ENCODE data around the gene E2F1.
"Not testable (repeated sequence)": the region's sequence is repeated elsewhere in the genome, so short reads cannot be mapped to it uniquely, and the experiment has no call there.

E2F1 gene

DNA sequence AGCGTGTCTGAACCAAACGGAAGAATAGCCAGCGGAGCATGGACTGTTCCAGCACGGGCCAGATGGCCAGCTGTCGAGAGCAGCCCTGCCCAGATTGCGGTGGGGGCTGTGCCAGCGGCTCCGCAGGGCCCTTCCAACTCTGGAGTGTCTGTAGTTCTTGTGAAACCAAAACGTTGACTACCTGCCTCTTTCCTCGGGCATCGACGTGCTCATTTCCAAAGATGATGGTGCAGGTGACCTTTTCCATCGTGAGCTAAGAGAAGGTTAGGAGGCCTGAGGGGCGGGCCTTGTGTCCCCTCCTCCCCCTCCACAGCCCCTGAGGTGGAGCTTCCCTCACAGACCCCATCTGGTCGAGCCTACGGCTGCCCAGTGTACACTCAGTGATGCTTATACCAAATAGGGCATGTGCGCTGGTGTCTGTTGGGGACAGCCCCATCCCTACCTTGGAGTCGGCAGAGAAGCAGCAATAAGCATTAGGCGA lies 36.9 kb downstream of the E2F1 start:
- peaks cover 20% of the 10 kb centered on the region for H3K36me3 ChIP-seq (ENCODE audit: insufficient read depth, low read length)
- peaks cover 9% of the 10 kb centered on the region; the same call in 1 of the 2 replicates for H4K20me1 ChIP-seq (ENCODE audit: insufficient read depth, low read length)
- DNase-seq (no peak), ATAC-seq (ENCODE audit: insufficient read depth, low read depth) (no peak)
- H3K27me3 ChIP-seq (ENCODE audit: insufficient read depth, low read length, poor library complexity), result no peaks in the 10 kb centered on the region
- H3K79me2 ChIP-seq (ENCODE audit: insufficient read depth, low read length), result no peaks in the 10 kb centered on the region
- no peak for TF ChIP-seq EZH2 (IDR thresholded peaks at IDR 0.05; ENCODE audit: borderline replicate concordance, low read depth, low read length, severe bottlenecking)
- TF ChIP-seq, protein P1, sequence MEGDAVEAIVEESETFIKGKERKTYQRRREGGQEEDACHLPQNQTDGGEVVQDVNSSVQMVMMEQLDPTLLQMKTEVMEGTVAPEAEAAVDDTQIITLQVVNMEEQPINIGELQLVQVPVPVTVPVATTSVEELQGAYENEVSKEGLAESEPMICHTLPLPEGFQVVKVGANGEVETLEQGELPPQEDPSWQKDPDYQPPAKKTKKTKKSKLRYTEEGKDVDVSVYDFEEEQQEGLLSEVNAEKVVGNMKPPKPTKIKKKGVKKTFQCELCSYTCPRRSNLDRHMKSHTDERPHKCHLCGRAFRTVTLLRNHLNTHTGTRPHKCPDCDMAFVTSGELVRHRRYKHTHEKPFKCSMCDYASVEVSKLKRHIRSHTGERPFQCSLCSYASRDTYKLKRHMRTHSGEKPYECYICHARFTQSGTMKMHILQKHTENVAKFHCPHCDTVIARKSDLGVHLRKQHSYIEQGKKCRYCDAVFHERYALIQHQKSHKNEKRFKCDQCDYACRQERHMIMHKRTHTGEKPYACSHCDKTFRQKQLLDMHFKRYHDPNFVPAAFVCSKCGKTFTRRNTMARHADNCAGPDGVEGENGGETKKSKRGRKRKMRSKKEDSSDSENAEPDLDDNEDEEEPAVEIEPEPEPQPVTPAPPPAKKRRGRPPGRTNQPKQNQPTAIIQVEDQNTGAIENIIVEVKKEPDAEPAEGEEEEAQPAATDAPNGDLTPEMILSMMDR (IDR thresholded peaks at IDR 0.05; ENCODE audit: borderline replicate concordance, extremely low read depth, low read length, poor library complexity, severe bottlenecking), result no peak
- no peaks in the 10 kb centered on the region for H3K4me1 ChIP-seq (ENCODE audit: insufficient read depth, low read length)
- H2AFZ ChIP-seq (ENCODE audit: low read depth, low read length), result no peak overlapping the region
- no peak overlapping the region for H3K4me2 ChIP-seq (ENCODE audit: insufficient read depth, low read length)
- no peak overlapping the region for H3K4me3 ChIP-seq (ENCODE audit: low read depth in 1 of 2, low read length in 2 of 2)
- no peak overlapping the region for H3K27ac ChIP-seq (ENCODE audit: low read length)
- no peaks in the 10 kb centered on the region for H3K9me3 ChIP-seq (ENCODE audit: insufficient read depth, low read length, severe bottlenecking)
- H3K9ac ChIP-seq (ENCODE audit: low read depth, low read length), result no peak overlapping the region

DNA sequence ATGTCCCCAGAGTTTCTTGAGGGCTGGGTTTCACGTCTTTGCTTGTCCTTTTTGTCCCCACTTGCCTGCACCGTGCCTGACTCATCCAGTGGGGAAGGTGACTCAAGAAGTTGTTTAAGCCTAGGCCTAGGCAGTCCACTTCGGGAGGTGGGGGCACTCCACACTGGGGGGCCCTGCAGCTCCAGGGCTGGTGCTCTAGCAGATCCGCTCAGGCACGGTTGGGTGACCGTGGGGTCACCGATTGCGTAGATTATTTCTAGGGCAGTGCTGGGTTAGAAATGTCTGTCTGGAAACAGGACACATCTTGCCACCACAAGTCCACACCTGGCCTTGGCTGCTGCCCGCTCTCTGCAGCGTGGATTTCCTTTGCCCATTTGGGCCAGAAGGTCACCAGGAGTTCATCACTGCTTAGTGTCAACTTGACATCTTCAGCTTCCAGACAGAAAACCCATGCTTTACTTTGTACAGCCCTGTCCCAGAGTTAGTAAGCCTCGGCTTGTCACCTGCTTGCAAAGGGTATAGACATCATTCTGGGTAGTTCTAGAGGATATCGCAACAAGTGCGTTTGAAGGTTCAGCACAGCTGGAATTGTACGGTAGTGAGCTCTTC lies 37.7 kb downstream of the E2F1 start:
- Histone ChIP-seq H3K4me2 (ENCODE audit: insufficient read depth, low read length) (no peak overlapping the region), H2AFZ (ENCODE audit: low read depth, low read length) (no peak overlapping the region), H3K4me1 (ENCODE audit: insufficient read depth, low read length) (no peaks in the 10 kb centered on the region), H3K9me3 (ENCODE audit: insufficient read depth, low read length, severe bottlenecking) (no peaks in the 10 kb centered on the region), H4K20me1 (ENCODE audit: insufficient read depth, low read length) (peaks cover 9% of the 10 kb centered on the region; the same call in 1 of the 2 replicates), H3K27ac (ENCODE audit: low read length) (no peak overlapping the region), H3K4me3 (ENCODE audit: low read depth in 1 of 2, low read length in 2 of 2) (no peak overlapping the region), H3K36me3 (ENCODE audit: insufficient read depth, low read length) (peaks cover 25% of the 10 kb centered on the region), H3K79me2 (ENCODE audit: insufficient read depth, low read length) (no peaks in the 10 kb centered on the region), H3K9ac (ENCODE audit: low read depth, low read length) (no peak overlapping the region), H3K27me3 (ENCODE audit: insufficient read depth, low read length, poor library complexity) (no peaks in the 10 kb centered on the region)
- ATAC-seq (ENCODE audit: insufficient read depth, low read depth) (no peak), DNase-seq (no peak)
- no peak for TF ChIP-seq EZH2 (IDR thresholded peaks at IDR 0.05; ENCODE audit: borderline replicate concordance, low read depth, low read length, severe bottlenecking)
- TF ChIP-seq, protein P1 (IDR thresholded peaks at IDR 0.05; ENCODE audit: borderline replicate concordance, extremely low read depth, low read length, poor library complexity, severe bottlenecking), result no peak

DNA sequence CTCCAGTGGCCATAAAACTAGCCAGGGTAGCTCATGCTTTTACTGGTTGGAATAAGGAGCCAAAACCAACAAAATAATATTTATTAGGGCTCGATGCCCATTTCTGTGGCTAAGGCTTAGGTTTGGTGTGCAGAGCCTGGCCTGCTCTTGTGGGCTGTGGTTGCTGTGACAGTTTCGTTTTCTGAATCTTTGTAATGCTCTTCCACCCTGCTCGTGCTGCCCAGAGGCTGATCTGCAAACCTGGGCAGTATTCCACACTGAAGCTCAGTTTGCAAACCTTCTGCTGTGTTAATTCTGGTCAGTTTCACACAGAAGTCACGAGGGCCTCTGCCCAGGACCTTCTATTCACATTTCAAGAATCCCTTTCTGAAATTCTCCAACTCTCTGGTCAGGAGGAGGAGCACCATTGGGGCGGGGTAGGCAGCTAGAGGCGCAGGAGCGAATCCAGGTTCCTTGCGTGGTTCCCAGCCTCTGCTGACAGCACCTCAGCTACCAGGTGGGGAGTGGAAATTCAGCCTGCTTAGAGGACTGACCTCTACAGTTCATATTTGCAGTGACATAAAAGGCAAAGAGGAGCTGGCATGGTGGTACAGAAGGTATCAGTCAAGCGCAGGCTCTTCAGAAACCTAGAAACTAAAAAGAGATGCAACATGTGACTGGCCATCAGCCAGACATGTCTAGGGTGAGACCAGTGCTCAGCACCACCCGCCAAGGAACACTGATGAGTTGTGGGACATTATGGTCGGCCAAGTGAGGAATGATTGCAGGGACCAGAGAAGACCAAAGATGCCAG lies 38.4 kb downstream of the E2F1 start:
- no peak overlapping the region for H3K4me2 ChIP-seq (ENCODE audit: insufficient read depth, low read length)
- H4K20me1 ChIP-seq (ENCODE audit: insufficient read depth, low read length), result peaks cover 9% of the 10 kb centered on the region; the same call in 1 of the 2 replicates
- ATAC-seq (ENCODE audit: insufficient read depth, low read depth), result no peak

DNA sequence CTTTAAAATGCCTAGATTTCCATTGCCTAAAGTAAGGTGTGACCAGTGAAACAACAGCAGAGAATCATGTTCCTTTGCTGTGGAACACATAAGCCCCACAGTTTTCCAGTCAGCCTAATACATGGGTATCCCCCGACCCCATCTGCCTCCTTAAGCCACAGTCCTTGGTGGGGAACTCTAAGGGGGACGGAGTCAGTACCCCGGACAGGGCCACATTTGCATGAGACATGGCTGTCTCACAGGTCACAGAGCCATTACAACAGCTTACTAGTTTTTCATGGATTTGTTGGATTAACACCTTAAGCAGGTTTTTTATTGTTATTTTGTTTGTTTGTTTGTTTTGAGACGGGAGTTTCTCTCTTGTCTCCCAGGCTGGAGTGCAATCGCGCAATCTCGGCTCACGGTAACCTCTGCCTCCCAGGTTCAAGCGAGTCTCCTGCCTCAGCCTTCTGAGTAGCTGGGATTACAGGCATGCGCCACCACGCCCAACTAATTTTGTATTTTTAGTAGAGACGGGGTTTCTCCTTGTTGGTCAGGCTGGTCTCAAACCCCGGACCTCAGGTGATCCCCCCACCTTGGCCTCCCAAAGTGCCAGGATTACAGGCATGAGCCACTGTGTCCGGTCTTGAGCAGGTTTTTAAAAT lies 39.1 kb downstream of the E2F1 start:
- peak; percentile 68 for ATAC-seq (ENCODE audit: insufficient read depth, low read depth)
- H3K4me3 ChIP-seq (ENCODE audit: low read depth in 1 of 2, low read length in 2 of 2); H2AFZ ChIP-seq (ENCODE audit: low read depth, low read length); H3K27me3 ChIP-seq (ENCODE audit: insufficient read depth, low read length, poor library complexity); H3K79me2 ChIP-seq (ENCODE audit: insufficient read depth, low read length); H3K4me1 ChIP-seq (ENCODE audit: insufficient read depth, low read length); DNase-seq; H3K9ac ChIP-seq (ENCODE audit: low read depth, low read length); H3K27ac ChIP-seq (ENCODE audit: low read length); H3K9me3 ChIP-seq (ENCODE audit: insufficient read depth, low read length, severe bottlenecking); H4K20me1 ChIP-seq (ENCODE audit: insufficient read depth, low read length); H3K4me2 ChIP-seq (ENCODE audit: insufficient read depth, low read length): not testable (repeated sequence)
- peaks cover 37% of the 10 kb centered on the region for H3K36me3 ChIP-seq (ENCODE audit: insufficient read depth, low read length)

More for the DNA sequence above, 38.4 kb downstream of the E2F1 start:
- H3K79me2 ChIP-seq (ENCODE audit: insufficient read depth, low read length), result no peaks in the 10 kb centered on the region
- peaks cover 32% of the 10 kb centered on the region for H3K36me3 ChIP-seq (ENCODE audit: insufficient read depth, low read length)
- no peak for TF ChIP-seq EZH2 (IDR thresholded peaks at IDR 0.05; ENCODE audit: borderline replicate concordance, low read depth, low read length, severe bottlenecking)
- TF ChIP-seq, protein P1 (IDR thresholded peaks at IDR 0.05; ENCODE audit: borderline replicate concordance, extremely low read depth, low read length, poor library complexity, severe bottlenecking), result no peak
- DNase-seq, result no peak
- H3K4me3 ChIP-seq (ENCODE audit: low read depth in 1 of 2, low read length in 2 of 2), result no peak overlapping the region
- no peak overlapping the region for H2AFZ ChIP-seq (ENCODE audit: low read depth, low read length)
- H3K9me3 ChIP-seq (ENCODE audit: insufficient read depth, low read length, severe bottlenecking), result no peaks in the 10 kb centered on the region
- H3K27me3 ChIP-seq (ENCODE audit: insufficient read depth, low read length, poor library complexity), result no peaks in the 10 kb centered on the region
- no peak overlapping the region for H3K27ac ChIP-seq (ENCODE audit: low read length)
- H3K4me1 ChIP-seq (ENCODE audit: insufficient read depth, low read length), result no peaks in the 10 kb centered on the region
- H3K9ac ChIP-seq (ENCODE audit: low read depth, low read length), result no peak overlapping the region

Data from DND-41 (cell line).